HUDEP-2 (cell line): Measurements from ENCODE around the gene ARTN.
A peak's percentile ranks its signal among the peaks of the same experiment; 100 is the strongest.

Experiments
- DNase-seq, 76 experiments: peaks; one replicate each; lab custom pipeline; 2025; ENCODE audit not compliant: unreplicated experiment in 76 of 76; lab: John Stamatoyannopoulos, UW

The ARTN gene

GRCh38 chr1:43946236-43947060 is 12.8 kb downstream of the ARTN start, which contains the start of gene IPO13:
Gene IPO13, plus strand, starts transcription at chr1:43946950. Its CDS starts 651 bp downstream, at chr1:43947601.
- DNase-seq, result peak in 75 of 76 experiments; percentile 40 to 98 (median 94)

GRCh38 chr1:43947061-43947873 is 13.7 kb downstream of the ARTN start:
- no peak for DNase-seq

DNA sequence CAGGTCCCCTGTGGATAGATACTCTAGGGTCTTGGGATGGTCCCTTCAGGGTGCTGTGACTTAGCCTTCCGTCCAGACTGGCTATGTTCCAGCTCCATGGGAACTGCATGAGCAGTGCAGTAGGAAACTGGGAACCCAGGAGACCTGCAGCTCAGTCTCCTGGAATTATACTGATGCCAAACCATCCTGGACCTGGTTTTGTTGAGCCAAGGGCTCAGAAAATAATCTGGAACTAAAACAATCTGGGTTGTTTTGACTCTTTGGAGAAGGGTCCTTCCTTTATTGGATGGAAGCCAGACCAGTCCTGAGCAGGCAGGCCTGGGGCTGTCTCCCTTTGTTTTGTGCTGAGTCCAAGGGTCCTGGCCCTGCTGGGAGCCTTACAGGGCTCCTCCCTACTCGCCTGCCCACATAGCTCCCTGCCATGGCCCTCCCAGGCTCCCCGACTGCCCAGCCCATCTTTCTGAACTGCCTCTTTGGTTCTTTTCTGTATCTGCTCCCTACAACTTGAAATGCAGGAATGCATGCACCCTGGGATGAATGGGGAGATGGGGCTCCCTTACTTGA is 14.4 kb downstream of the ARTN start:
- DNase-seq, result no peak

DNA sequence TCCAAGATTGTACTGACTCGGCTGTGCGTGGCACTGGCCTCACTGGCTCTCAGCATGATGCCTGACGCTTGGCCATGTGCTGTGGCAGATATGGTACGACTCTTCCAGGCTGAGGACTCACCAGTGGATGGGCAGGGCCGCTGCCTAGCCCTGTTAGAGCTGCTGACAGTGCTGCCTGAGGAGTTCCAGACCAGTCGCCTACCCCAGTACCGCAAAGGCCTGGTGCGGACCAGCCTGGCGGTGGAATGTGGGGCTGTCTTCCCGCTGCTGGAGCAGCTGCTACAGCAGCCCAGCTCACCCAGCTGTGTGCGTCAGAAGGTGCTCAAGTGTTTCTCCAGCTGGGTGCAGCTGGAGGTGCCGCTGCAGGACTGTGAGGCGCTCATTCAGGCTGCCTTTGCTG is 16.1 kb downstream of the ARTN start:
- no peak for DNase-seq

DNA sequence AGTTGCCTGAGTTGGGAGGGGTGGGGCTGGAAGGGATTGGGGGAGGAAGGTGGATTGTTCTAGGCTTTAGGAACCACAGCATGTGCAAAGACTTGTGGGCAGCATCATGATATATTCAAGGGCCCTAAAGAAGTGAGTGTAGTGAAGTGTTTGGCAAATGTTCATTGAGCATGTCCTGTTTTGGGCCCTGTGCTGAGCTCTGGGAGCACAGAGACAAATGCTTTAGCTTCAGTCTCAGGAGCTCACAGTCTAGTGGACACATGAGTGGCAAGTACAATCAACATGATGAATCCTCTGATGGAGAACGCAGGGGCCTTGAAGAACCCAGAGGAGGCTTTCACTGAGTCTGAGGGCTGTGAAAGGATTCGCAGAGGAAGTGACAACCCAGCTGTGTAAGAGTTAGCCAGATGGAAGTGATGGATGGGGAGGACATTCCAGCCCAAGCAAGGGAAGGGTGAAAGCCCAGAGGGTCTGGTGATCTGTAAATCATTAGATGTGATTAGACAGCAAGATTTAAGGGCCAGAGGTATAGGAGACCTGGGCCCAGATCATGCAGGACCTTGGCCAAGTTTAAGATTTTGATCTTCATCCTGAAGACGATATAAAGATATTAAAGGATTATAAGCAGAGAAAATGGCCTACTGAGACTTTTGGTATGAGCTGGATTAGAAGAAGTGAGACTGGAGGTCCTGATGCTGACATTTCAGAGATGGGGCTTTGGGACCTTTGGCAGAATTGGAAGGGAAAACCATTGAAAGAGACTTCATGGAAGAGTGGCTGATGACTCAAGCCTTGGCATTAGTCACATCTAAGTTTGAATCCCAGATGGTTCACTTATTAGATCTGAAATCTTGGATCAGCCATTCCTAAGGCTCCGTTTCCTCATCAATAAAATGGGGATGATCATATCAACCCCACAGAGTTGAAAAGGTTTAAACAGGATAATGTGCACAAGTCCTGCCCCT is 17.7 kb downstream of the ARTN start:
- DNase-seq, result no peak

DNA sequence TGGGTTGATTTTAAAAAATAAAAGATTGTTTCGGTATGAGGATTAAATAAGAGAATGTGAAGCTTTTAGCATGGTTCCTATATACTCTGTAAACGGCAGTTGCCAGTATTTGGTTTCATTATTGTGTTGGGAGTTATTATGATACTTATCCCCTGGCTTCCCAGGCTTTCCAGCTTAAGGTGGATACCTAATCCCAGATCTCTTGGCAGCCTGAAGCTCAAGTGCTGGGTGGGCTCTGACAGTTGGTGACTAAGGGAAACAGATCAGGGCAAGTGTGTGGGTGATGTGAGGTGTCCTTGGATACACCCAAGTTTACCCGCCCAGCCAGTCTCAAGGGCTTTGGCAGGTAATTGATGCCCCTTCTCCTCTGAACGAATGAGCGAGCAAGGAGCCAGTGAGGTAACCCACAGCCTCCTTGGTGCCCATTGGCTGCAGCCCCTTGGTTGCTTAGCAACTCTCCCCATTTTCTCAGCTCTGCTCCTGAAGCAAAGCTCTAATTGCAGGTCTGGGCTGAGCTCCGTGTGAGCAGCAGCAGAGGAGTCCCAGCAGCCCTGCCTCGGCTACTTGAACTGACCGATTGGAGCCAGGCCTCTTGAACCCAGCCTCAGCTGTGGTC is 19.2 kb downstream of the ARTN start:
- DNase-seq, result peak in 18 of 76 experiments; percentile 9 to 49 (median 24)

DNA sequence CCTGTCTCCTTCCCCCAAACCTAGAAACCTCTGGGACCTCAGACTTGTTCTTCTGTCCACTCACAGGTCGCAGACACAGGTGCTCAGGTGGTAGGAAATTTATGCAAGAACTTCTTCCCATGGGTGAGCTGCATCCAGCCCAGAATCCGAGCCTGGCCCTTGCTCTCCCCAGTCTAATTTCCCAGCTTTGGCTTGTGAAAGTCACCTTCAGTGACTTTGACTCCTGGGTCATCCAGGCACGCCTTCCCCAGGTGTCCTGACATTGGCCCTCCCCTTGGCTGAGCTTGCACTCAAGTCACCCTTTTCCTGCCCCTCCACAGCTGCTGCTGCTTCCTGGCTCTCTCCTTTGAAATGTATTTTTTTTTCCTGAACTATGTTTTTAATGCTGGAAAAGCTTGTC is 19.8 kb downstream of the ARTN start:
- DNase-seq, result no peak

DNA sequence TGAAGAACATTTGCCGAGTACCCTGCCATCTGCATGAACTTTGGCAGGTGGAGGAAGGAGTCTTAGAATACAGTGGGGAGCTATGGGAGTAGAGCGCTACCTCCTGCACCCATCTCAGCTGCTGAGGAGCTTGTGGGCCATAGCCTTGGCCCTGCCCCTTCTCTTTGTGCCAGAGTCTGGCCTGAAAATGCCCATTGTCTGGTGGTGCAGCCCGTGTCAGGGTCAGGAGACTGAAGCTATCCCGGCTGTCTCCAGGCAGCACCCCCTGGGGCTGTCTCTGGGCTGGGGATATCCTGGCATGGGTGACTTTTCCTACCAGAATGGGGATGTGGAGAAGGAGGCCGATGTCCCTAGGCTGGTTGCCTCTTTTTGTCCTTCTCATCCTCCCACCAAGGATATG is 20.4 kb downstream of the ARTN start:
- DNase-seq, result no peak

- no peak for DNase-seq
These were observed 22.6 kb downstream of the ARTN start for GRCh38 chr1:43956234-43956633.

GRCh38 chr1:43957407-43958040 is 23.9 kb downstream of the ARTN start:
- DNase-seq, result no peak

- peak in 20 of 76 experiments; percentile 9 to 72 (median 24) for DNase-seq
These were observed 25.0 kb downstream of the ARTN start for GRCh38 chr1:43958351-43959255.

GRCh38 chr1:43960798-43961197 is 27.2 kb downstream of the ARTN start:
- DNase-seq, result no peak

GRCh38 chr1:43961692-43962091 is 28.1 kb downstream of the ARTN start:
- DNase-seq, result no peak

DNA sequence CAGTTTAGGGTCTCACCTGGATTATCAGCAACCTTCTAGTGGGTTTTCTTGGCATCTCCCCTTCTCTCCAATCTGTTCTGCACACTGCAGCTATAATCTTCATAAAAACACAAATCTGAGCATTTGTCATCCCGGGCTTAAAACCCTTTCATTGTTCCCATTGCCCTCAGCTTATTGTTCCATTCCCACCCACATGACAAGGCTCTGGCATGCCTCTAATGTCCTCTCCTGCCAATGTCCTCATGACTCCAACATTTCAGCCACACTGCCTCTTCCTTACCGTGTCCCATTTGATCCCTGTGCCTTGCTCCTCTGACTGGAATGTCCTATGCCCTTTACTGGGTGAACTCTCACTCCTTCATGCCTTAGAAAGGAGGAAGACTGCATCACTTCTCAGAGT is 28.7 kb downstream of the ARTN start:
- no peak for DNase-seq

DNA sequence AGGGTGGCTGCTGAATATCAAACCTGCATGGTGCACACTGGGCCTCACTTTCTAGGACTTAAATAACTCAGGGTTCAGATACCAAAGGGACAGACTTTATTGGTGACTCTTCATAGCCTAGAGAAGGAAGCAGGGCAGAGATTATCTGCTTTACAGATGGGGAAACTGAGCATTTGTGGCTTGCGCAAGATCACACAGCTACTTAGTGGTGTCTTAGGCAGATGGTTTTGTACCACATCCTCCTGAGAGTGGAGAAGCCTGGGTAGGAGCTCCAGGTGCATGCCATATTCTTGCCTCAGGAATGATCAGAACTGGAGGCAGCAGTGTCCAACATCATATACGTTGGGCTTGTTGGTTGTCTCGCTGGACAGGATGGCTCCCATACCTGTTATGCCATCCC is 29.4 kb downstream of the ARTN start:
- DNase-seq, result no peak

- DNase-seq, result no peak
These were observed 30.3 kb downstream of the ARTN start for GRCh38 chr1:43963890-43964289.

DNA sequence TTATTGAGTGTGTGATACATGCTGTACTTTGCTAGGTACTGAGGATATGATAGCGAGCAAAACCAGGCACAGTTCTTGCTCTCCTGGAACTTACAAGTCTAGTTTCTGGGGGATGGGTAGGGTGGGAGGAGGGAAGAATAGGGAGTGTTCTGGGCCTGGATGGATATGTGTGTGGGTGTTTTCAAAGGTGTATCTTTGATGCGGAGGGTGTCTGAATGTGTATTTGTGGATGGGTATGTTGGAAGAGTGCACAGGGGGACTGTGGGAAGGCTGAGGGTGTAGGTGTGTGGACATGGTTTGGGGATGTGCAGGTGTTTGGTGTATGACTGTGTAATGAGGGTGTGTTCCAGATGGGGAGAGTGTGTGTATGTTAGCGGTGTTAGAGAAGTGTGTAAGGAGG is 31.7 kb downstream of the ARTN start:
- DNase-seq, result no peak

GRCh38 chr1:43968348-43968948 is 34.8 kb downstream of the ARTN start:
- DNase-seq, result peak in 21 of 76 experiments; percentile 1 to 40 (median 15)
